HG02970 (cell line): ENCODE measurements around the gene CHRM2.
"Not testable (repeated sequence)": the region's sequence is repeated elsewhere in the genome, so short reads cannot be mapped to it uniquely, and the experiment has no call there.

Source experiments
- ATAC-seq: cut with Tn5 transposase; IDR thresholded peaks from one replicate; pipeline ENCODE4 v1.9.1; 2021; ENCODE audit warnings: mild to moderate bottlenecking, moderate library complexity, moderate number of reproducible peaks; ENCODE audit not compliant: unreplicated experiment, low FRiP score

CHRM2 gene

DNA sequence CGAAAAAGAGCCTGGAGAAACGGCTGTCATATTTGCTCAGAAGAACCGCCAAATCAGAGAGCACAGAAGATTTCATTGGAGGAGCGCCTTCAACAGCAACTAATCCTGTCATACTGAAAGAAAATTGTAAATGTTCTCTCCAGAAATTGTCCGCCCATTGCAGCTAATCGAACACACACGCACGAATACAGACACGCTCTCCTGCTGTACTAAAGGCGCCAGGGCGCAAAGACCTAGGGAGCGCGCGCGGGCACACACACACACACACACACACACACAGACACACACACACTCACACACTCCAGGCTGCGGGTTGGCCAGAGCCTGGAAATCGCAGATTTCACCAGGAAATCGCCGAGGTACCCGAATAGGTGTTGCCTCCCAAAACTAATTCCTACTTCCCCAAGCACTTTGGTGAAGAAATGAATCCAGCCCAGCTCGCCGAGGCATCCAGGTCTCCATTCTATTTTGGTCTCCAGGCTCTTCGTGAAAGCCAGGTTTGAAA lies at the start of gene CHRM2:
TSS of gene CHRM2 (plus strand) at position 157 of the 505 bp plus-strand sequence. CDS start 146,214 bp downstream, outside the sequence.
- ATAC-seq, result no peak

- not testable (repeated sequence) for ATAC-seq
Measured at GRCh38 chr7:136831398-136831797, 37.1 kb upstream of the CHRM2 start.

DNA sequence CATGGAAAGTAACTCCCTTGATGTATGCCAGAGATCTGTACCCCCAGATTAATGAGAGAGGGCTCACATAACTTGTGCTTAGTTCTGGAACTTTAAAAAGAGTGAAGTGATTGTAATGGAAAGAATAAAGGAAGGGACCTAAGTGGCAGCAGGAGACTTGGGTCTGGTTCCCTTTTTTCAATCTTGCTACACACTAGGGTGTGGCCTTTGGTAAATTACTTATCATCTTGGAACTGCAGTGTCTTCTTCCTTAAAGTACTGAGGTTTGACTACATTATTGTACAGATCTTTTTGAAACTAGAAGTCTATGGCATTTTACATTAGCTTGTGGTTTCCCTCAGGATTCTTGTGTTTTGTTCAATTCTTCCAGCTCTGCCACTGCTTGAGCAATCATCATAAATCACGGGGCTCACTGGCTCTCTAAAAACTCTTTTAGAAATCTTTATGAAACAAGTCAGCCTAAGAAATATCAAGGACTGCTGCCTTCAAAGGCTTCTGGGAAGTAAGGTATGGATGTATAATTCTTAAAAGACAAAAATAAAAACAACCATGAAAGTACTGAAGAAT lies 22.5 kb upstream of the CHRM2 start:
- no peak for ATAC-seq

DNA sequence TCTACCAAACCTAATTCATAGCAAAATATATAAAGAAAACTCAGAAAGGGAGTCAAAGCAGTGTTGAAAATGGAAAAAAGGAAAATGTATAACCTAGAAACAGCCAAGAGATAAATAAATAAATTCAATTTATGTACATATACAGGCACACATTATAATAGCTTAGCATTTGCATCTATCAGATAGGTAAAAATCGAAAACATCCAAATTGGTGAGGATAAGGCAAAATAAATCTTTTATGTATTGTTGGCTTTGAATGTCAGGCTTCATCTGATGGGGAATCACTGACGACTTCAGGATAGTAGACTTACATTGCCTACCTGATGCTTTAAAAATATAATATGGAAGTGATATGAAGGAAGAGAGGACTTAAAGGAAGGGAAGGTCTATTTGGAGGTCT lies 20.6 kb upstream of the CHRM2 start:
- ATAC-seq, result no peak

GRCh38 chr7:136853654-136854053 lies 14.8 kb upstream of the CHRM2 start:
- no peak for ATAC-seq

GRCh38 chr7:136857573-136857972 lies 10.9 kb upstream of the CHRM2 start:
- no peak for ATAC-seq

DNA sequence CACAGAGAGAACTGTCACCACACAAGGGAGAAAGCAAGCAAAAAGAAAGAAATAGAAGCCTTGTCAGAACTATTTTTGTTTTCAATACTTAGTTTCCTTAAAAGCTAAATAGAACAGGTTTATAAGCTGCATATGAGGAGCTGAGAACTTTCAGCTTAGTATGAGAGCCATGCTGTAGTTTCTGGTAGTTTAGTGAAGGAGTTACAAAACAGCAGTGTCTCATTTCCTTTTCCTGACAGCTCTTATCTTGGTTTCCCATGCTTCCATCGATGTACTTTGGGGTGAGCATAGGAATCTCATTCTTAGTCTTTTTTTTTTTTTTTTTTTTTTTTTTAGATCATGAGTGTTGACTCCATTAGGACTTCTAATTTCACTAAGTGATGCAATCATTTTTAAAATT lies 8.6 kb upstream of the CHRM2 start:
- ATAC-seq, result no peak

DNA sequence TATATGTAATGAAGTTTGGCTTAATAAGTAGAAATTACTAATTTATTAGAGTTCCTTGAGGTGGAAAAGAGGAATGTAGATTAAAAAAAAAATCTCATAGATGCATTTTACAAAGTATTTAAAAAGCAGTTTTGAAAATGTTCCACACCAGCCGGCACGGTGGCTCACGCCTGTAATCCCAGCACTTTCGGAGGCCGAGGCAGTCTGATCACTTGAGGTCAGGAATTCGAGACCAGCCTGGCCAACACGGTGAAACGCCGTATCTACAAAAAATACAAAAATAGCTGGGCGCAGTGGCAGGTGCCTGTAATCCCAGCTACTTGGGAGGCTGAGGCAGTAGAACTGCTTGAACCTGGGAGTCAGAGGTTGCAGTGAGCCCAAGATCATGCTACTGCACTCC lies 3.2 kb upstream of the CHRM2 start:
- no peak for ATAC-seq

- no peak for ATAC-seq
Measured at GRCh38 chr7:136865777-136866176, 2.7 kb upstream of the CHRM2 start.

DNA sequence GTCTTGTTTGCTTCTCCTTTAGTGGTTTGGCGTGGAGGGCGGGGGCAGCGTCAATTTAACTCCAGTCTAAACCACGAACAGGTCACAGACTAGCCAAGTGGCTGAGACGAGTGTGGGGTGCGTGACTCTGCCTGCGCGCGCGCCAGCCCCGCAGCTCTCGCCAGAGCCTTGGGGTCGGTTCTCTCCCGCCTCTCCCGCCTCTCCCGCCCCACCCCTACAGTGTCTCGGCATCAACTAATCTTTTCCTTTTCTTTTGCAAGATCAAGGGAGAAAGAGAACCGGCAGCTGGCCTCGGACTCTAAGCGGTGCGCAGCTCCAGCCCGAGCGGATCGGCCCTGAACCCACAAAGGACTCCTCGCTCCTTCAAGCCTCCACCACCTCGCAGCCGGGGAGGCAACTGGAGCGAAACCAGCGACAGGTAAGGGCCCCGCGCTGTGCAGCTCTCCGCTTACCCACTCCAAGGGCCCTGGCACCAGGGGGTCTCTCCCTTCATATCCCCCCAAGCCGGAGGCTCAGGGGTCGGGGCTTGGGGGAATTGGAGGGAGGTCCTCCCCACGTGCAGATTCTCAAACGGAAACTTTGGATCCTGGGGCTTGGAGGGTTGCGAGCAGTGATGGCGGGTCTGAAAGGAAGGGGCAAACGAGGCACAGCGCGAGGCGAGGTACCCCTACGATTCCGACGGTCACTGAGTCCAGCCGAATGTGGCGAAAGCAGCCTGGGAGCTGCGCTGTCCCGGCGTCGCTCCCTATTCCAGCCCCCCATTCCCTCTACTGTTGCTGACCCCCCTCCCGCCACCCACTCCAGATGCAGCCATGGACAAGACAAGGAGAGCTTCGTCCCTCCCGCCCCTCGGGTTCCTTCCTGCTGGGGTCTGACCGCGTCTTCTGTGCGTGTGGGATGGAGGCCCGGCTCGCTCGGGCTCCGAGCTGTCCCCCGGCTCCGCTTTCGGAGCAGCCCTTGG lies 829 bp downstream of the CHRM2 start:
- ATAC-seq, result no peak

- ATAC-seq, result no peak
Measured at GRCh38 chr7:136869991-136870865, 1.8 kb downstream of the CHRM2 start.

- no peak for ATAC-seq
Measured at GRCh38 chr7:136870866-136871487, 2.5 kb downstream of the CHRM2 start.

DNA sequence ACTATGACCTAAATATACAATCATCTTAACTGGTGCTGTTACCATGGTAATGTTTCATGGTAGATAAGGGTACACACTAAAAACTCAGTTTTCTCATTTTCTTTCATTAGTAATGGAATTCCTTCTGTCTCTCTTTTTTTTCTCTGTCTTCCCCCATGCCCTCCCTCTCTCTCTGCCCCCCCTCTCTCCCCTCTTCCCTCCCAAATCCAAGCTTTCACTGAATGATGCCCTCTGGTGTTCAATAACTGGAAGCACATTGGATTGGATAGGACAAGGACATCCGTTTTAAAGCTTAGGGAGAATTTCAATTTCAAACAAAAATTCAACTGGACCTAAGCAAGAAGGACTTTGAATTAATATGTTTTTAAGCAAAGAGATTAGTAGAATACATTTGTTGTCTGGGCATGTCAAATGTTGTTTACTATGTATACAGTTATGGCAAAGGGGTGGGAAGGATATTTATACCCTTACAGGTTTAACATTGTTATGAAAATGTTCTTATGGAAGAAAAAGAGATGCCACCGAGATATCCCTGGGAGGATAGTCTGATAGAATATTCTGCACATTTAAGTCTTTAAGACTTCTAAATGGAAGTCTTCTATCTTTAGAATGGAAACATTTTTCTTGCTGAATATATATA lies 6.1 kb downstream of the CHRM2 start:
- no peak for ATAC-seq

DNA sequence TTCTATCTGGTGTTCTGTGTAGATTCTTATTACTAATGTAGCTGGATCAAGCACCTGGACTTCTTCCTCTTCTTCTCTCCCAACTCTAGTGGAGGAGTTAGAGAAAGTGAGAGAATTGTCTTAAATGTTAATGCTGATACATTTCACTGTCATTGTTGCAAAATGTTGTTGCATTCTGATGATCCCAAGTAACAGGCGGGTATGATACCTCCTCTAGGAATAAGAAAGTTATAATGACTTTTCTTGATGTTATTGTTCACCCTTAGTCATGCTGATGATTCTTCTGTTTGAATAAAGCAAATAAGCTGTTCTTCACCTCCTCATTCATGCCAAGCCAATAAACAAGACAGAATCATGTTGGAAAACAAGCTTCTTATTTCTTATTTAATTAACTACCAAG lies 9.1 kb downstream of the CHRM2 start:
- no peak for ATAC-seq

DNA sequence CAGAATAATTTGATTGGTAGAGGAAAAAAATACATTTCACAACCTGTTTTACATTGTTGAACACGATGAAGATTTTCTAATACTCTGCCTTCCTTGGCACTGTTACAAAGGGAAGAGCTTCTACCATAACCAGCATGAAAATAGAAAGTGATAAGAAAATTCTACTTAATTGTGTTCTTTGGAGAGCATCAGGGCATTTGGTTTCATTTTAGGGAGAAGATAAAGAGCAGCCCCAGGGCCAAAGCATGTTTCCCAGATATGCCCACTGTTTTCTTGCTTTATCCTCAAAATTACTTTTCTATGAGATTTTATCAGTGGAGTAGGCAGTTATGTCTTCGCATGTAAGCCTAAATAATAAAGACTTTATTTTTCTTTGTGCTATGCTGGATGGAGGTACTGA lies 9.5 kb downstream of the CHRM2 start:
- ATAC-seq, result no peak

DNA sequence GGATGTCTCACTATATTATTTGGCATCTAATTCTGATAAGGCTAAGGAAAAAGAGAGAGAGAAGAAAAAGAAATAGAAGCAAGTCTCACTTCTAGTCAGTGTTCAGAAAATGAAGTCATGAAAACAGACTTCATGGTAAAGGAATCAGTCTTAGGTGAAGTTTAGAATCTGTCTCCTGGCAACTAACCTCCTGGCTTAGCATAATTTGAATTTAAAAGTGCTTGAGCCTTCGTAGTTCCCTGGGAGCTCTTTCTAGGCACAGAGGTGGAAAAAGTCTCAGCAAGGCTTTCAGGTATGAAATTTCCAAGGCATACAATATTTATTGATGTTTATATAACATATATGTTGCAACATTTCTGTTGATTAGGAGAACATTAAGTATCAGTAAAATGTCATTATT lies 10.4 kb downstream of the CHRM2 start:
- no peak for ATAC-seq

GRCh38 chr7:136883046-136883445 lies 14.6 kb downstream of the CHRM2 start:
- ATAC-seq, result no peak

GRCh38 chr7:136884492-136884891 lies 16.0 kb downstream of the CHRM2 start:
- ATAC-seq, result no peak

DNA sequence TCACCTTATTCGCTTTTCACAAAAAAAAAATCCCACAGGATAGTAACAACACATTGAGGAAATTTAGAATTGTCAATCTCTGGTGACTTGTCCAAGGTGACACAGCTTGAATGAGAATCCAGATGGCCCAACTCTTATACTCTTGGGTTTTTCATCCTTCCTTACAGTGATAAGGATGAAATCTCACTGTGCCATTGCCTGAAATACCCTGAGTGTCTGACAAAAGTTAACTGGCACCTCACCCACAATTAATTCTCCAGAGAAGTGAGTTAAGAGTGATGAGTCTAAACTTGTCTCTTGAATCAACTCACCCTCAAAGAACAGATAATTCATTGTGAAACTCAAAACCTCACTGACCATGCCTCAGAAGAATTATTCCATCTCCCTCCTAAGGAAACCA lies 18.9 kb downstream of the CHRM2 start:
- no peak for ATAC-seq

DNA sequence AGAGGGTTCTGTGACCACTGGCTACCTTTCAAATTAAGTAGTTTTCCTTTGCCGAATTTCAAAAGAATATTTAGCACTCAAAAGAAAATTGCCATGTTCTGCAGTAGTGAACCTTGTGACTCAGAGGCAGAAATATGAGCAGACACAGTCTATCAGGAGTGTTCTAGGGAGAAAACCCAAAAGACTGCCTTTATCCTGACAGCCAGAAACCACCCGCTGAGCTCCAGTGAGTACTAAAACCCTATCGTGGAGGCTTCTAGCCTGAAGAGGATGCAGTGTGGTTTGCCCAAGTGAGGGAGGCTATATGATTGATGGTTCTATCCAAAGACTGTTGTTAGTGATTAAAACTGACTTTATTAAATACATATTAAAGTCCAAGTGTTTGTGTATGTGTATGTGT lies 21.9 kb downstream of the CHRM2 start:
- ATAC-seq, result no peak
